Superior temporal gyrus (tissue), 1 donor: ENCODE measurements around the gene KDR.

Experiments used
- DNase-seq: peaks from one replicate; pipeline ENCODE4 v3.0.0-alpha.2; 2016; ENCODE audit errors: extremely low spot score

KDR gene

GRCh38 chr4:55123791-55124190 lies 1.6 kb downstream of the KDR start:
- DNase-seq, result no peak

- no peak for DNase-seq
Measured at GRCh38 chr4:55122235-55122634, 3.2 kb downstream of the KDR start.

GRCh38 chr4:55121246-55121645 lies 4.1 kb downstream of the KDR start:
- DNase-seq, result no peak

- no peak for DNase-seq
Measured at GRCh38 chr4:55118397-55118796, 7.0 kb downstream of the KDR start.

- no peak for DNase-seq
Measured at GRCh38 chr4:55117511-55117910, 7.9 kb downstream of the KDR start.

GRCh38 chr4:55116450-55116849 lies 8.9 kb downstream of the KDR start:
- DNase-seq, result no peak

- no peak for DNase-seq
Measured at GRCh38 chr4:55111601-55112000, 13.8 kb downstream of the KDR start.

GRCh38 chr4:55110131-55110530 lies 15.3 kb downstream of the KDR start:
- DNase-seq, result no peak

GRCh38 chr4:55107054-55107453 lies 18.3 kb downstream of the KDR start:
- DNase-seq, result no peak

- DNase-seq, result no peak
Measured at GRCh38 chr4:55103224-55103623, 22.2 kb downstream of the KDR start.

GRCh38 chr4:55099816-55100215 lies 25.6 kb downstream of the KDR start:
- no peak for DNase-seq

GRCh38 chr4:55098456-55099204 lies 26.8 kb downstream of the KDR start:
- DNase-seq, result no peak

- no peak for DNase-seq
Measured at GRCh38 chr4:55096619-55097018, 28.8 kb downstream of the KDR start.

- no peak for DNase-seq
Measured at GRCh38 chr4:55096045-55096444, 29.4 kb downstream of the KDR start.

GRCh38 chr4:55092504-55092903 lies 32.9 kb downstream of the KDR start:
- DNase-seq, result no peak

- DNase-seq, result peak; percentile 42
Measured at GRCh38 chr4:55089916-55090315, 35.5 kb downstream of the KDR start.

GRCh38 chr4:55087913-55088260 lies 37.5 kb downstream of the KDR start:
- DNase-seq, result no peak

- peak; percentile 76 for DNase-seq
Measured at GRCh38 chr4:55087009-55087912, 38.1 kb downstream of the KDR start.

GRCh38 chr4:55086578-55086977 lies 38.8 kb downstream of the KDR start:
- DNase-seq, result peak; percentile 43

GRCh38 chr4:55083735-55084134 lies 41.7 kb downstream of the KDR start:
- no peak for DNase-seq

- no peak for DNase-seq
Measured at GRCh38 chr4:55082756-55083155, 42.6 kb downstream of the KDR start.

- no peak for DNase-seq
Measured at GRCh38 chr4:55080174-55080865, 45.1 kb downstream of the KDR start.
